Ascending aorta (tissue), 2 donors: ENCODE measurements around the gene DNAJC5. TPM values are rescaled to one million over a fixed set of nuclear protein-coding genes. Genes with fewer than 3 reads are reported as not detected.

Experiments used
- DNase-seq, 2 donors: peaks; one replicate each; pipeline ENCODE4 v3.0.0-alpha.2; 2019; ENCODE audit warnings: low spot score in 2 of 2
- H3K27ac ChIP-seq, 2 donors: fragments of 200-600 bp; sonication (generic); one replicate each; pipeline ENCODE4 v1.5.1; 2016 to 2017; ENCODE audit warnings: mild to moderate bottlenecking in 1 of 2
- H3K27me3 ChIP-seq: fragments of 200-600 bp; sonication (generic); one replicate; pipeline ENCODE4 v1.5.1; 2017
- H3K36me3 ChIP-seq, 2 donors: fragments of 200-600 bp; sonication (generic); one replicate each; pipeline ENCODE4 v1.5.1; 2016
- H3K4me1 ChIP-seq, 2 donors: fragments of 200-600 bp; sonication (generic); one replicate each; pipeline ENCODE4 v1.5.1; 2016 to 2017; ENCODE audit warnings: mild to moderate bottlenecking in 1 of 2
- H3K4me3 ChIP-seq, 2 donors: fragments of 200-600 bp; sonication (generic); one replicate each; pipeline ENCODE4 v1.5.1; 2016 to 2017; ENCODE audit warnings: mild to moderate bottlenecking in 1 of 2
- H3K9me3 ChIP-seq, 2 donors: fragments of 200-600 bp; sonication (generic); one replicate each; pipeline ENCODE4 v1.5.1; 2016
- CTCF ChIP-seq, 3 experiments: fragments of 200-600 bp in 2 of 3; fragments of 450-650 bp in 1 of 3; sonication (generic) in 2 of 3; IDR thresholded peaks; one replicate each; pipeline ENCODE4 v1.5.1; 2016 to 2019; ENCODE audit warnings: antibody characterized with exemption in 3 of 3, mild to moderate bottlenecking in 1 of 3, moderate library complexity in 1 of 3
- intact Hi-C: fragments of 100-400 bp; cut with DNase I; formaldehyde crosslinking; loops from one replicate; pipeline ENCODE4 v1.15.1; 2023
- total RNA-seq: library from RNA; depleted of rRNA; stranded (reverse); fragments of >200 nt; gene quantifications from one replicate; pipeline ENCODE4 v1.1.0, GENCODE V29; 2016

DNAJC5 gene
- total RNA-seq, 1 donor from 2014 or later: 42.9 TPM

- TF ChIP-seq CTCF (IDR thresholded peaks at IDR 0.05): no peak
- DNase-seq: no peak
- Histone ChIP-seq H3K9me3 (no peaks in the 10 kb centered on the region), H3K4me3 (no peak overlapping the region), H3K36me3 (peaks cover 41 to 51% of the 10 kb centered on the region in 2 donors), H3K27me3 (no peaks in the 10 kb centered on the region), H3K4me1 (peaks cover 9 to 27% of the 10 kb centered on the region in 2 donors), H3K27ac (no peak overlapping the region)
- intact Hi-C loops: no loop called here
These were observed 50.2 kb downstream of the DNAJC5 start for GRCh38 chr20:63945031-63945658.

- Histone ChIP-seq H3K27me3 (no peaks in the 10 kb centered on the region), H3K4me3 (no peak overlapping the region), H3K27ac (no peak overlapping the region), H3K4me1 (peaks cover 16 to 37% of the 10 kb centered on the region in 2 donors), H3K36me3 (peaks cover 30 to 42% of the 10 kb centered on the region in 2 donors), H3K9me3 (no peaks in the 10 kb centered on the region)
- intact Hi-C loops: no loop called here
- DNase-seq: no peak
- TF ChIP-seq CTCF (IDR thresholded peaks at IDR 0.05): no peak
These were observed 51.3 kb downstream of the DNAJC5 start for GRCh38 chr20:63945921-63946920.

- peaks cover 16 to 40% of the 10 kb centered on the region in 2 donors for H3K4me1 ChIP-seq
- no peak for TF ChIP-seq CTCF (IDR thresholded peaks at IDR 0.05)
- no peak overlapping the region for H3K4me3 ChIP-seq
- H3K27me3 ChIP-seq: no peaks in the 10 kb centered on the region
- H3K9me3 ChIP-seq: no peaks in the 10 kb centered on the region
- H3K27ac ChIP-seq: no peak overlapping the region
- DNase-seq: no peak
- peaks cover 30 to 42% of the 10 kb centered on the region in 2 donors for H3K36me3 ChIP-seq
- intact Hi-C loops: no loop called here
These were observed 52.2 kb downstream of the DNAJC5 start for GRCh38 chr20:63946986-63947637.

GRCh38 chr20:63947638-63948456 lies 52.9 kb downstream of the DNAJC5 start:
- H3K4me1 ChIP-seq: peaks cover 16 to 40% of the 10 kb centered on the region in 2 donors
- H3K4me3 ChIP-seq: no peak overlapping the region
- peaks cover 32 to 36% of the 10 kb centered on the region in 2 donors for H3K36me3 ChIP-seq
- no peaks in the 10 kb centered on the region for H3K9me3 ChIP-seq
- H3K27ac ChIP-seq: peak overlapping the region; percentile 72 to 73
- intact Hi-C loops: no loop called here
- no peak for TF ChIP-seq CTCF (IDR thresholded peaks at IDR 0.05)
- no peak for DNase-seq
- H3K27me3 ChIP-seq: no peaks in the 10 kb centered on the region
